Pancreas (tissue), 10 donors: ENCODE measurements around the gene SLC29A3. TPM values are rescaled to one million over a fixed set of nuclear protein-coding genes. Genes with fewer than 3 reads are reported as not detected.

Experiments used
- ATAC-seq, 4 donors: fragments of 200-7000 bp; cut with Tn5 transposase; one replicate each; pipeline versions ENCODE4 v1.8.0 to v1.9.1; 2020; ENCODE audit warnings: mild to moderate bottlenecking in 4 of 4, moderate library complexity in 4 of 4
- DNase-seq, 6 donors: peaks; one replicate each; pipeline ENCODE4 v3.0.0-alpha.2; 2020
- FAIRE-seq: peaks from 2 replicates; lab custom pipeline; 2012; peaks lifted over from hg19 to GRCh38; lab: Jason Lieb, UNC
- H3K27ac ChIP-seq, 4 donors: fragments of 200-600 bp; sonication (generic); 1 replicate in 3 of 4; 2 replicates in 1 of 4; pipeline versions ENCODE4 v1.5.0 to v1.8.0; 2020
- H3K27me3 ChIP-seq, 4 donors: fragments of 200-600 bp; one replicate each; pipeline ENCODE4 v1.8.0; 2021
- H3K36me3 ChIP-seq, 3 donors: fragments of 200-600 bp; sonication (generic) in 1 of 3; one replicate each; pipeline versions ENCODE4 v1.5.0 to v1.8.0; 2020 to 2021
- H3K4me1 ChIP-seq, 3 donors: fragments of 200-600 bp; one replicate each; pipeline ENCODE4 v1.8.0; 2021
- H3K4me3 ChIP-seq, 4 donors: fragments of 200-600 bp; sonication (generic) in 2 of 4; one replicate each; pipeline versions ENCODE4 v1.5.0 to v1.8.0; 2020 to 2021
- H3K9me3 ChIP-seq, 4 donors: fragments of 200-600 bp; one replicate each; pipeline ENCODE4 v1.8.0; 2021
- CTCF ChIP-seq, 4 donors: fragments of 200-600 bp; sonication (generic) in 3 of 4; IDR thresholded peaks; one replicate each; pipeline versions ENCODE4 v1.5.0 to v1.8.0; 2021; ENCODE audit warnings: antibody characterized with exemption in 4 of 4
- WGBS, 2 donors: extraction: QIAGEN DNeasy Blood & Tissue Kit; methylation state at CpG; one replicate each; pipeline ENCODE4 v1.1.7; 2013; 5-methylcytosine and 5-hydroxymethylcytosine counted together
- intact Hi-C, 3 donors: fragments of 100-400 bp; cut with DNase I; formaldehyde crosslinking; loops; one replicate each; pipeline versions ENCODE4 v1.11.1 to v1.14.2; 2022
- polyA plus RNA-seq, 2 donors: library from polyadenylated mRNA; stranded (reverse); fragments of 200-250 nt; gene quantifications; one replicate each; pipeline ENCODE4 v1.2.3, GENCODE V29; 2013
- total RNA-seq, 6 donors: library from RNA; stranded (reverse); fragmentation: NEBNext Ultra II Directional in 4 of 6; extraction: Animal tissue kit (Norgen Biotek cat#: 25700) in 4 of 6; gene quantifications; one replicate each; pipeline versions ENCODE4 v1.2.1 to v1.2.4, GENCODE V29; 2021 to 2023
- donor health status: healthy with polysubstance abuse.
- donor health status: DM: no; HTN: no; CAD: no; lungs with moderate emphysema.
- donor health status: DM: no; HTN: no; CAD: no.
- donor health status: control.
- donor health status: control.
- donor health status: Bipolar disorder and iron deficiency.
- donor health status: DM: yes; HTN: yes; CAD: no.
- donor health status: DM: no; HTN: no; CAD: no.
- donor health status: DM: no; HTN: no; CAD: no.
- donor health status: DM: yes; HTN: yes; CAD: no.

The SLC29A3 gene
- total and polyA plus RNA-seq, 8 donors, result 2.2 to 7.0 (median 3.2) TPM

- 67 to 79% methylated on average over 2 of the region's 2 CpGs for WGBS, 2 donors
- DNase-seq, result no peak
- TF ChIP-seq CTCF (IDR thresholded peaks at IDR 0.05), result no peak
- H3K27me3 ChIP-seq, result no peaks in the 10 kb centered on the region
- H3K4me1 ChIP-seq, result peaks cover 0 to 6% (median 0%) of the 10 kb centered on the region in 3 donors
- no peak overlapping the region for H3K27ac ChIP-seq
- no peaks in the 10 kb centered on the region for H3K36me3 ChIP-seq
- H3K4me3 ChIP-seq, result no peak overlapping the region
- H3K9me3 ChIP-seq, result no peaks in the 10 kb centered on the region
- intact Hi-C loops, result loop anchor here in 2 of 3 donors (5.0 to 10.0 kb wide), 3 partner anchors 190 to 433 kb away; partner anchors contain the start of gene C10orf105 (in 1 of the 2)
- FAIRE-seq, result no peak
- no peak for ATAC-seq
Observed at GRCh38 chr10:71382028-71382427, 63.0 kb downstream of the SLC29A3 start.

DNA sequence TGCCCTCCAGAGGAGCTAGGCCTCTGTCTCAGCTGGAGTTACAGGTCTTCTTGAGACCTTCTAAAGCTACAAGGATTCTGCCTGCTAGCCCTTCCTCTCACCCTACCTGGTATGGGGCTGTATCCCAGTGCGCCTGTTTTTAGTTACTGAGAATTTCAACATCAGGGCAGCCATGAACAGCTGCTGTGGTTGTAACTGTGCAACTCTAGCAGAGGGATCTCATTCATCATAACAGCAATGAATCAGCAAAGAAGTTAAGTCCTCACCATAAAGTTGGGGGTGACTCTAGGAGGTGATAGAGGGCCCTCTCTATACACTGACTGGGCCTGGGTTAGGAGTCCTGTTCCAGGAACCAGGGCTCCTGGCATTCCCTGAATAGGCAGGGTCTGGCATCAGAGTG, 63.7 kb downstream of the SLC29A3 start:
- no peak overlapping the region for H3K4me3 ChIP-seq
- H3K27me3 ChIP-seq, result no peaks in the 10 kb centered on the region
- no peaks in the 10 kb centered on the region for H3K36me3 ChIP-seq
- FAIRE-seq (no peak), ATAC-seq (no peak), DNase-seq (no peak)
- TF ChIP-seq CTCF (IDR thresholded peaks at IDR 0.05), result no peak
- H3K4me1 ChIP-seq, result peaks cover 0 to 4% (median 0%) of the 10 kb centered on the region in 3 donors
- H3K27ac ChIP-seq, result no peak overlapping the region
- WGBS, 2 donors, result 81 to 94% methylated on average over 1 of the region's 1 CpG
- no peaks in the 10 kb centered on the region for H3K9me3 ChIP-seq
- intact Hi-C loops, result loop anchor here in 2 of 3 donors (5.0 to 10.0 kb wide), 3 partner anchors 190 to 432 kb away; partner anchors contain the start of gene C10orf105 (in 1 of the 2)

- no peaks in the 10 kb centered on the region for H3K27me3 ChIP-seq
- no peak for FAIRE-seq
- WGBS, 2 donors, result 20 to 22% methylated on average over 10 of the region's 10 CpGs
Observed at GRCh38 chr10:71383972-71384687, 65.1 kb downstream of the SLC29A3 start.

DNA sequence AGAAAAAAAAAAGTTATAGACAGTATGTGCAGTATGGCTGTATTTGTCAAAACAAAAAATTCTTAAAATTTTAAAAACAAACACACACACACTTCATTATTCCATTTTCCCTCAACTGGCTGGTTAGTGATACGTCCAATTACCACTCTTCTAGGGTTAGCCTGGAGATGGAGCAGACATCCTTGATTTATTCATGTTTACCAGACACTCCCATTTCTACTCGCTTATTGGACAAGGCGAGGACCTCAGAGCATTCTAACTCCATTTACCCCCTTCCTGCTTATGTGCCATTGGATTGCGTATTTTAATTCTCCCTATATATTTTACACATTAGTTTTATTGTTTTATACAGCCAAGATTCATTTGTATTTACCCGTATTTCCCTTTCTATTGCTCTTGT, 69.1 kb downstream of the SLC29A3 start:
- H3K27ac ChIP-seq, result no peak overlapping the region
- H3K36me3 ChIP-seq, result no peaks in the 10 kb centered on the region
- DNase-seq, result no peak
- intact Hi-C loops, result loop anchor here in 1 of 3 donors (10.0 kb wide), 2 partner anchors 327 to 427 kb away; partner anchors contain the start of gene C10orf105
- 74 to 80% methylated on average over 5 of the region's 5 CpGs for WGBS, 2 donors
- H3K4me3 ChIP-seq, result no peak overlapping the region
- no peaks in the 10 kb centered on the region for H3K9me3 ChIP-seq
- no peaks in the 10 kb centered on the region for H3K27me3 ChIP-seq
- no peak for FAIRE-seq
- no peak for ATAC-seq
- no peak for TF ChIP-seq CTCF (IDR thresholded peaks at IDR 0.05)
- no peaks in the 10 kb centered on the region for H3K4me1 ChIP-seq

More at GRCh38 chr10:71383972-71384687, 65.1 kb downstream of the SLC29A3 start:
- Histone ChIP-seq H3K36me3 (no peaks in the 10 kb centered on the region), H3K27ac (no peak overlapping the region), H3K4me1 (no peaks in the 10 kb centered on the region), H3K4me3 (no peak overlapping the region), H3K9me3 (no peaks in the 10 kb centered on the region)
- ATAC-seq, result peak; percentile 84 to 99 (median 96)
- peak; percentile 76 to 92 (median 89) for TF ChIP-seq CTCF (IDR thresholded peaks at IDR 0.05)
- peak; percentile 31 to 92 (median 72) for DNase-seq
- intact Hi-C loops, result loop anchor here in 2 of 3 donors (5.0 to 10.0 kb wide), 3 partner anchors 188 to 431 kb away; partner anchors contain the start of gene C10orf105 (in 1 of the 2)
